ENCODE results near the gene POU2AF3. TPM values are rescaled to one million over a fixed set of nuclear protein-coding genes. Genes with fewer than 3 reads are reported as not detected.

The POU2AF3 gene
- total RNA-seq, 1 experiment from 2014 or later: 3.0 TPM

DNA sequence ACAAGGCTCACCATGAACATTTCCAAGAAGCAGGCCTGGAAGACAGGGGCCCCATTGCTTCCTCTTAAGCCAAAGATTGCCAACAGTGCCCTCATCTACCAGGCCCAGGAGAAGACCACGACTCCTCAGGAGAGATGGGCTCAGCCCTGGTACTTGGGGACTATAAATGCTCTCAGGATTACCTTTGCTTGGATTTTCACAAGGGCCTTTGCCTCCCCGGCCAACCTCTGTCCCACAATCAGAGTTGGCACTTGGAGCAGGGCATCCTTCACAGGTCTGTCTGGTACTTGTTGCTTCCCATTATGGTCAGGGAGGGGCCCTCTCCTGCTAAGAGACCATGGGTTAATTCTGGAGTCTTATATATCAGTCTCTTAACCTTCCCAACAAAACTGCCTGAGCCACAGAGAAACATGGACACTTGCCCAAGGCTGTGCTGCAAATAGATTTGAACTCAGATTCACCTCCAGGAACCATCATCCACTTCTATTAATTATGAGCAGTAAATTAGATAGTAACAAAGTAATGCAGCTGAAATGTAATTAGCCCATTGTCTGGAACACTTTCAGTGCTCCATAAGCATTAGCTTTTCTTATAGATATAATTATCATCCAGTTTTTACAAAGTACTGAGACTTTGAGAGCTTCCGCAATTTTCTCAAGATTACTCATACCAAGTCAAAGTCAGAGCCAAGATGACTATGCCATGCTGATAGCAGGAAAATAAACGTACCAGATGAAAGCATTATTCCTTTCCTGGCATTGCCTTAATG, 33.5 kb downstream of the POU2AF3 start:
- BruUV-seq (replicated peaks): no TSS peak
- CTCF ChIA-PET: no interaction called here
- TF ChIP-seq, protein P1, sequence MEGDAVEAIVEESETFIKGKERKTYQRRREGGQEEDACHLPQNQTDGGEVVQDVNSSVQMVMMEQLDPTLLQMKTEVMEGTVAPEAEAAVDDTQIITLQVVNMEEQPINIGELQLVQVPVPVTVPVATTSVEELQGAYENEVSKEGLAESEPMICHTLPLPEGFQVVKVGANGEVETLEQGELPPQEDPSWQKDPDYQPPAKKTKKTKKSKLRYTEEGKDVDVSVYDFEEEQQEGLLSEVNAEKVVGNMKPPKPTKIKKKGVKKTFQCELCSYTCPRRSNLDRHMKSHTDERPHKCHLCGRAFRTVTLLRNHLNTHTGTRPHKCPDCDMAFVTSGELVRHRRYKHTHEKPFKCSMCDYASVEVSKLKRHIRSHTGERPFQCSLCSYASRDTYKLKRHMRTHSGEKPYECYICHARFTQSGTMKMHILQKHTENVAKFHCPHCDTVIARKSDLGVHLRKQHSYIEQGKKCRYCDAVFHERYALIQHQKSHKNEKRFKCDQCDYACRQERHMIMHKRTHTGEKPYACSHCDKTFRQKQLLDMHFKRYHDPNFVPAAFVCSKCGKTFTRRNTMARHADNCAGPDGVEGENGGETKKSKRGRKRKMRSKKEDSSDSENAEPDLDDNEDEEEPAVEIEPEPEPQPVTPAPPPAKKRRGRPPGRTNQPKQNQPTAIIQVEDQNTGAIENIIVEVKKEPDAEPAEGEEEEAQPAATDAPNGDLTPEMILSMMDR (conservative IDR thresholded peaks at IDR 0.05): no peak
- TF ChIP-seq EZH2 (IDR thresholded peaks at IDR 0.05; ENCODE audit: low read depth): no peak

GRCh38 chr11:111334532-111335502, 36.5 kb downstream of the POU2AF3 start:
- no peak overlapping the region for H2AFZ ChIP-seq
- no peaks in the 10 kb centered on the region for H3K36me3 ChIP-seq (ENCODE audit: low read depth)
- H3K9me3 ChIP-seq (ENCODE audit: insufficient read depth, low read depth): no peaks in the 10 kb centered on the region
- intact Hi-C loops (cut with micrococcal nuclease; ENCODE audit: unreplicated experiment): no loop called here
- H3K4me3 ChIP-seq: no peak overlapping the region
- CTCF ChIA-PET: no interaction called here
- H3K4me1 ChIP-seq (replicated peaks; ENCODE audit: insufficient read depth): peaks cover 64% of the 10 kb centered on the region
- peaks cover 14% of the 10 kb centered on the region; the same call in 1 of the 2 replicates for H3F3A ChIP-seq (ENCODE audit: insufficient read depth, low read depth)
- POLR2A ChIA-PET (ENCODE audit: unreplicated experiment): no interaction called here
- no TSS peak for BruUV-seq (replicated peaks)
- H3K79me2 ChIP-seq (ENCODE audit: low read depth): no peaks in the 10 kb centered on the region
- H3K27ac ChIP-seq: peak overlapping the region; percentile 0; the same call in 1 of the 2 replicates
- DNase-seq: peak; percentile 15 to 84
- H3K9me2 ChIP-seq (ENCODE audit: insufficient read depth): no peaks in the 10 kb centered on the region
- no peak for TF ChIP-seq EZH2 (IDR thresholded peaks at IDR 0.05; ENCODE audit: low read depth)
- TF ChIP-seq, protein P1 (conservative IDR thresholded peaks at IDR 0.05): no peak
- H3K27me3 ChIP-seq (ENCODE audit: insufficient read depth, low read depth): no peaks in the 10 kb centered on the region
- H3K4me2 ChIP-seq: peak overlapping the region; percentile 6
- no peaks in the 10 kb centered on the region for H4K20me1 ChIP-seq (ENCODE audit: insufficient read depth)

More for the DNA sequence above, 33.5 kb downstream of the POU2AF3 start:
- Histone ChIP-seq H4K20me1 (ENCODE audit: insufficient read depth) (no peaks in the 10 kb centered on the region), H3K27me3 (ENCODE audit: insufficient read depth, low read depth) (no peaks in the 10 kb centered on the region), H3K4me2 (peak overlapping the region; percentile 24), H3K4me3 (no peak overlapping the region), H3F3A (ENCODE audit: insufficient read depth, low read depth) (peaks cover 31% of the 10 kb centered on the region), H3K9me3 (ENCODE audit: insufficient read depth, low read depth) (no peaks in the 10 kb centered on the region), H3K79me2 (ENCODE audit: low read depth) (no peaks in the 10 kb centered on the region), H3K4me1 (replicated peaks; ENCODE audit: insufficient read depth) (peaks cover 77% of the 10 kb centered on the region), H3K27ac (peak overlapping the region; percentile 63), H3K36me3 (ENCODE audit: low read depth) (no peaks in the 10 kb centered on the region), H3K9me2 (ENCODE audit: insufficient read depth) (no peaks in the 10 kb centered on the region), H2AFZ (no peak overlapping the region)
- POLR2A ChIA-PET (ENCODE audit: unreplicated experiment): no interaction called here
- peak in 1 of 2 experiments; percentile 72 for DNase-seq
- intact Hi-C loops (cut with micrococcal nuclease; ENCODE audit: unreplicated experiment): no loop called here

DNA sequence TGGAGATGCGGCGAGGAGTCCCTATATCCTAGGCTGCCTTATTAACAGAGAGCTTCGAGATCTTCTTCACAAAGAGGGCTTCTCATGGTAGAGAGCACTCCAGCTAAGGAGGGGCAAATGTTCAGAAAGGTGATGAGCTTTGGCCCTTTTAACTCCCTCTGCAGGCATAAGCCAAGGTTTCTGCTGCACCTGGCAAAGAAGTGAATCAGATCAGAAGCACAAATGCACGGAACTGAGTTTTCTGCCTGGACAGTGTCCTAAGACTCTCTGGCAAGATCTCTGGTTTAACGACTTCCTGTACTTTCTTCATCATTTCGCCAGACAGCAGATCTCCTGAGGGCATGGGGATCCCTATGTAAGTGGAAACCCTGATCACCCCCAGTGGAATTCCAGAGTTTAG, 37.2 kb downstream of the POU2AF3 start:
- H3F3A ChIP-seq (ENCODE audit: insufficient read depth, low read depth): peaks cover 14% of the 10 kb centered on the region; the same call in 1 of the 2 replicates
- no peaks in the 10 kb centered on the region for H3K27me3 ChIP-seq (ENCODE audit: insufficient read depth, low read depth)
- H3K27ac ChIP-seq: peak overlapping the region; percentile 0; the same call in 1 of the 2 replicates
- ChIA-PET CTCF (no interaction called here), POLR2A (ENCODE audit: unreplicated experiment) (no interaction called here)
- no peaks in the 10 kb centered on the region for H3K9me3 ChIP-seq (ENCODE audit: insufficient read depth, low read depth)
- H3K4me3 ChIP-seq: no peak overlapping the region
- no peaks in the 10 kb centered on the region for H3K36me3 ChIP-seq (ENCODE audit: low read depth)
- no peaks in the 10 kb centered on the region for H3K9me2 ChIP-seq (ENCODE audit: insufficient read depth)
- H3K4me1 ChIP-seq (replicated peaks; ENCODE audit: insufficient read depth): peaks cover 64% of the 10 kb centered on the region
- BruUV-seq (replicated peaks): no TSS peak
- TF ChIP-seq, protein P1 (conservative IDR thresholded peaks at IDR 0.05): no peak
- intact Hi-C loops (cut with micrococcal nuclease; ENCODE audit: unreplicated experiment): no loop called here
- no peak overlapping the region for H2AFZ ChIP-seq
- peak in 1 of 2 experiments; percentile 65 for DNase-seq
- no peaks in the 10 kb centered on the region for H4K20me1 ChIP-seq (ENCODE audit: insufficient read depth)
- no peaks in the 10 kb centered on the region for H3K79me2 ChIP-seq (ENCODE audit: low read depth)
- peak overlapping the region; percentile 6 for H3K4me2 ChIP-seq
